ENCODE data around the gene ACOT12. TPM values are rescaled to one million over a fixed set of nuclear protein-coding genes. Genes with fewer than 3 reads are reported as not detected.

ACOT12 gene
- total and polyA plus RNA-seq, 2 of the 13 experiments (the other 11 are each of a cell fraction or from before 2014, with no cell fraction given), result not detected

DNA sequence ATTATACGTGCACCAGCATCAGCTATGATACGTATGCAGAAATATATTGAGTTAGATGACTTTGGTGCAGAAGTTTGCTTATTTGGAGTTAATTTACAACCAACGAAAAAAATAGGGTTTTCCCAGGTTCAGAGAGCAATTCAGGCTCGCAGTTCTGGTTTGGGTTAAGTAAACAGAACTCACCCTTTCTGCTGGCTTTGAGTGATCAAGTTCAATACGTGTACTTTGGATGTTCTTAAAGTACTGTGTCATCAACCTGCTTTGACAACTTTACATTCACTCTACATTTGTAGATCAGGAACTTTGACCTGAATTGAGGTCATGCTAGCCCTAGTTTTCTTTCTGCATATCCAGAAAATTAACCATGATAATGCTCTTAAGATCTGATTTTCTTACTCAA lies 40.7 kb downstream of the ACOT12 start (continued):
- TF ChIP-seq, protein P1, sequence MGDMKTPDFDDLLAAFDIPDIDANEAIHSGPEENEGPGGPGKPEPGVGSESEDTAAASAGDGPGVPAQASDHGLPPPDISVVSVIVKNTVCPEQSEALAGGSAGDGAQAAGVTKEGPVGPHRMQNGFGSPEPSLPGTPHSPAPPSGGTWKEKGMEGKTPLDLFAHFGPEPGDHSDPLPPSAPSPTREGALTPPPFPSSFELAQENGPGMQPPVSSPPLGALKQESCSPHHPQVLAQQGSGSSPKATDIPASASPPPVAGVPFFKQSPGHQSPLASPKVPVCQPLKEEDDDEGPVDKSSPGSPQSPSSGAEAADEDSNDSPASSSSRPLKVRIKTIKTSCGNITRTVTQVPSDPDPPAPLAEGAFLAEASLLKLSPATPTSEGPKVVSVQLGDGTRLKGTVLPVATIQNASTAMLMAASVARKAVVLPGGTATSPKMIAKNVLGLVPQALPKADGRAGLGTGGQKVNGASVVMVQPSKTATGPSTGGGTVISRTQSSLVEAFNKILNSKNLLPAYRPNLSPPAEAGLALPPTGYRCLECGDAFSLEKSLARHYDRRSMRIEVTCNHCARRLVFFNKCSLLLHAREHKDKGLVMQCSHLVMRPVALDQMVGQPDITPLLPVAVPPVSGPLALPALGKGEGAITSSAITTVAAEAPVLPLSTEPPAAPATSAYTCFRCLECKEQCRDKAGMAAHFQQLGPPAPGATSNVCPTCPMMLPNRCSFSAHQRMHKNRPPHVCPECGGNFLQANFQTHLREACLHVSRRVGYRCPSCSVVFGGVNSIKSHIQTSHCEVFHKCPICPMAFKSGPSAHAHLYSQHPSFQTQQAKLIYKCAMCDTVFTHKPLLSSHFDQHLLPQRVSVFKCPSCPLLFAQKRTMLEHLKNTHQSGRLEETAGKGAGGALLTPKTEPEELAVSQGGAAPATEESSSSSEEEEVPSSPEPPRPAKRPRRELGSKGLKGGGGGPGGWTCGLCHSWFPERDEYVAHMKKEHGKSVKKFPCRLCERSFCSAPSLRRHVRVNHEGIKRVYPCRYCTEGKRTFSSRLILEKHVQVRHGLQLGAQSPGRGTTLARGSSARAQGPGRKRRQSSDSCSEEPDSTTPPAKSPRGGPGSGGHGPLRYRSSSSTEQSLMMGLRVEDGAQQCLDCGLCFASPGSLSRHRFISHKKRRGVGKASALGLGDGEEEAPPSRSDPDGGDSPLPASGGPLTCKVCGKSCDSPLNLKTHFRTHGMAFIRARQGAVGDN (CRISPR knock-in tag; IDR thresholded peaks at IDR 0.05), result no peak
- TF ChIP-seq FOSL1 (CRISPR knock-in tag; IDR thresholded peaks at IDR 0.05; ENCODE audit: borderline replicate concordance) (no peak), SMC3 (IDR thresholded peaks at IDR 0.05; ENCODE audit: low read length) (no peak), MYNN (CRISPR knock-in tag; IDR thresholded peaks at IDR 0.05; ENCODE audit: low read depth) (no peak), MXI1 (IDR thresholded peaks at IDR 0.05; ENCODE audit: borderline replicate concordance, low read depth, low read length) (no peak), ZEB1 (IDR thresholded peaks at IDR 0.05; ENCODE audit: insufficient replicate concordance, low read depth) (no peak), ZNF776 (CRISPR knock-in tag; IDR thresholded peaks at IDR 0.05) (no peak), FOXA3 (CRISPR knock-in tag; IDR thresholded peaks at IDR 0.05) (peak; percentile 93), PHF8 (CRISPR knock-in tag; IDR thresholded peaks at IDR 0.05) (no peak), ZKSCAN1 (IDR thresholded peaks at IDR 0.05; ENCODE audit: low read length) (no peak), ZNF616 (CRISPR knock-in tag; IDR thresholded peaks at IDR 0.05; ENCODE audit: low read depth) (no peak), SIN3B (IDR thresholded peaks at IDR 0.05; ENCODE audit: low read length) (no peak), RFX3 (CRISPR knock-in tag; IDR thresholded peaks at IDR 0.05) (no peak), HCFC1 (IDR thresholded peaks at IDR 0.05; ENCODE audit: low read depth, low read length) (no peak), FOXJ3 (CRISPR knock-in tag; IDR thresholded peaks at IDR 0.05; ENCODE audit: borderline replicate concordance) (peak; percentile 85; the same call in 1 of the 2 replicates), KDM5B (CRISPR knock-in tag; IDR thresholded peaks at IDR 0.05; ENCODE audit: borderline replicate concordance) (no peak)
- TF ChIP-seq, protein P2, sequence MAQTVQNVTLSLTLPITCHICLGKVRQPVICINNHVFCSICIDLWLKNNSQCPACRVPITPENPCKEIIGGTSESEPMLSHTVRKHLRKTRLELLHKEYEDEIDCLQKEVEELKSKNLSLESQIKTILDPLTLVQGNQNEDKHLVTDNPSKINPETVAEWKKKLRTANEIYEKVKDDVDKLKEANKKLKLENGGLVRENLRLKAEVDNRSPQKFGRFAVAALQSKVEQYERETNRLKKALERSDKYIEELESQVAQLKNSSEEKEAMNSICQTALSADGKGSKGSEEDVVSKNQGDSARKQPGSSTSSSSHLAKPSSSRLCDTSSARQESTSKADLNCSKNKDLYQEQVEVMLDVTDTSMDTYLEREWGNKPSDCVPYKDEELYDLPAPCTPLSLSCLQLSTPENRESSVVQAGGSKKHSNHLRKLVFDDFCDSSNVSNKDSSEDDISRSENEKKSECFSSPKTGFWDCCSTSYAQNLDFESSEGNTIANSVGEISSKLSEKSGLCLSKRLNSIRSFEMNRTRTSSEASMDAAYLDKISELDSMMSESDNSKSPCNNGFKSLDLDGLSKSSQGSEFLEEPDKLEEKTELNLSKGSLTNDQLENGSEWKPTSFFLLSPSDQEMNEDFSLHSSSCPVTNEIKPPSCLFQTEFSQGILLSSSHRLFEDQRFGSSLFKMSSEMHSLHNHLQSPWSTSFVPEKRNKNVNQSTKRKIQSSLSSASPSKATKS (CRISPR knock-in tag; IDR thresholded peaks at IDR 0.05), result no peak
- TF ChIP-seq, protein P3, sequence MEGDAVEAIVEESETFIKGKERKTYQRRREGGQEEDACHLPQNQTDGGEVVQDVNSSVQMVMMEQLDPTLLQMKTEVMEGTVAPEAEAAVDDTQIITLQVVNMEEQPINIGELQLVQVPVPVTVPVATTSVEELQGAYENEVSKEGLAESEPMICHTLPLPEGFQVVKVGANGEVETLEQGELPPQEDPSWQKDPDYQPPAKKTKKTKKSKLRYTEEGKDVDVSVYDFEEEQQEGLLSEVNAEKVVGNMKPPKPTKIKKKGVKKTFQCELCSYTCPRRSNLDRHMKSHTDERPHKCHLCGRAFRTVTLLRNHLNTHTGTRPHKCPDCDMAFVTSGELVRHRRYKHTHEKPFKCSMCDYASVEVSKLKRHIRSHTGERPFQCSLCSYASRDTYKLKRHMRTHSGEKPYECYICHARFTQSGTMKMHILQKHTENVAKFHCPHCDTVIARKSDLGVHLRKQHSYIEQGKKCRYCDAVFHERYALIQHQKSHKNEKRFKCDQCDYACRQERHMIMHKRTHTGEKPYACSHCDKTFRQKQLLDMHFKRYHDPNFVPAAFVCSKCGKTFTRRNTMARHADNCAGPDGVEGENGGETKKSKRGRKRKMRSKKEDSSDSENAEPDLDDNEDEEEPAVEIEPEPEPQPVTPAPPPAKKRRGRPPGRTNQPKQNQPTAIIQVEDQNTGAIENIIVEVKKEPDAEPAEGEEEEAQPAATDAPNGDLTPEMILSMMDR (CRISPR knock-in tag; IDR thresholded peaks at IDR 0.05), result no peak
- TF ChIP-seq, protein P4, sequence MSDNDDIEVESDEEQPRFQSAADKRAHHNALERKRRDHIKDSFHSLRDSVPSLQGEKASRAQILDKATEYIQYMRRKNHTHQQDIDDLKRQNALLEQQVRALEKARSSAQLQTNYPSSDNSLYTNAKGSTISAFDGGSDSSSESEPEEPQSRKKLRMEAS (IDR thresholded peaks at IDR 0.05), result 0 out of 2 replicates have a peak, but pooled peaks have one; percentile 44
- TF ChIP-seq, protein P5, sequence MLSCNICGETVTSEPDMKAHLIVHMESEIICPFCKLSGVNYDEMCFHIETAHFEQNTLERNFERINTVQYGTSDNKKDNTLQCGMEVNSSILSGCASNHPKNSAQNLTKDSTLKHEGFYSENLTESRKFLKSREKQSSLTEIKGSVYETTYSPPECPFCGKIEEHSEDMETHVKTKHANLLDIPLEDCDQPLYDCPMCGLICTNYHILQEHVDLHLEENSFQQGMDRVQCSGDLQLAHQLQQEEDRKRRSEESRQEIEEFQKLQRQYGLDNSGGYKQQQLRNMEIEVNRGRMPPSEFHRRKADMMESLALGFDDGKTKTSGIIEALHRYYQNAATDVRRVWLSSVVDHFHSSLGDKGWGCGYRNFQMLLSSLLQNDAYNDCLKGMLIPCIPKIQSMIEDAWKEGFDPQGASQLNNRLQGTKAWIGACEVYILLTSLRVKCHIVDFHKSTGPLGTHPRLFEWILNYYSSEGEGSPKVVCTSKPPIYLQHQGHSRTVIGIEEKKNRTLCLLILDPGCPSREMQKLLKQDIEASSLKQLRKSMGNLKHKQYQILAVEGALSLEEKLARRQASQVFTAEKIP (CRISPR knock-in tag; IDR thresholded peaks at IDR 0.05; ENCODE audit: borderline replicate concordance), result no peak
- TF ChIP-seq, protein P6, sequence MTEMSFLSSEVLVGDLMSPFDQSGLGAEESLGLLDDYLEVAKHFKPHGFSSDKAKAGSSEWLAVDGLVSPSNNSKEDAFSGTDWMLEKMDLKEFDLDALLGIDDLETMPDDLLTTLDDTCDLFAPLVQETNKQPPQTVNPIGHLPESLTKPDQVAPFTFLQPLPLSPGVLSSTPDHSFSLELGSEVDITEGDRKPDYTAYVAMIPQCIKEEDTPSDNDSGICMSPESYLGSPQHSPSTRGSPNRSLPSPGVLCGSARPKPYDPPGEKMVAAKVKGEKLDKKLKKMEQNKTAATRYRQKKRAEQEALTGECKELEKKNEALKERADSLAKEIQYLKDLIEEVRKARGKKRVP (CRISPR knock-in tag; IDR thresholded peaks at IDR 0.05), result peak in 1 of 2 experiments; percentile 67; a peak in 1 of 4 replicates
